Measurements from ENCODE around the gene COL6A3.
"Not testable (repeated sequence)": the region's sequence is repeated elsewhere in the genome, so short reads cannot be mapped to it uniquely, and the experiment has no call there.

The COL6A3 gene

GRCh38 chr2:237315170-237315828 is 98.7 kb downstream of the COL6A3 start:
- DNase-seq (ENCODE audit: low spot score), result no peak

GRCh38 chr2:237314681-237315080 is 99.3 kb downstream of the COL6A3 start:
- no peak for DNase-seq (ENCODE audit: low spot score)

GRCh38 chr2:237314198-237314597 is 99.8 kb downstream of the COL6A3 start:
- no peak for DNase-seq (ENCODE audit: low spot score)

GRCh38 chr2:237312021-237312755 is 101.8 kb downstream of the COL6A3 start:
- no peak for DNase-seq (ENCODE audit: low spot score)

GRCh38 chr2:237310515-237311114 is 103.3 kb downstream of the COL6A3 start:
- DNase-seq (ENCODE audit: low spot score), result no peak

GRCh38 chr2:237309416-237309815 is 104.5 kb downstream of the COL6A3 start:
- DNase-seq (ENCODE audit: low spot score), result no peak

- DNase-seq (ENCODE audit: low spot score), result no peak
Measured at GRCh38 chr2:237309011-237309410, 105.0 kb downstream of the COL6A3 start.

- no peak for DNase-seq (ENCODE audit: low spot score)
Measured at GRCh38 chr2:237307474-237307873, 106.5 kb downstream of the COL6A3 start.

GRCh38 chr2:237306787-237307170 is 107.2 kb downstream of the COL6A3 start:
- DNase-seq (ENCODE audit: low spot score), result no peak

GRCh38 chr2:237306083-237306786 is 107.7 kb downstream of the COL6A3 start:
- no peak for DNase-seq (ENCODE audit: low spot score)

- no peak for DNase-seq (ENCODE audit: low spot score)
Measured at GRCh38 chr2:237305579-237305978, 108.4 kb downstream of the COL6A3 start.

GRCh38 chr2:237304763-237305514 is 109.0 kb downstream of the COL6A3 start:
- DNase-seq (ENCODE audit: low spot score), result peak; percentile 28

GRCh38 chr2:237303244-237303643 is 110.7 kb downstream of the COL6A3 start:
- not testable (repeated sequence) for DNase-seq (ENCODE audit: low spot score)

- DNase-seq (ENCODE audit: low spot score), result no peak
Measured at GRCh38 chr2:237301595-237301994, 112.4 kb downstream of the COL6A3 start.

GRCh38 chr2:237300739-237301138 is 113.2 kb downstream of the COL6A3 start:
- DNase-seq (ENCODE audit: low spot score), result no peak

- peak; percentile 23 for DNase-seq (ENCODE audit: low spot score)
Measured at GRCh38 chr2:237299906-237300305, 114.1 kb downstream of the COL6A3 start.

GRCh38 chr2:237298151-237299118 is 115.5 kb downstream of the COL6A3 start:
- no peak for DNase-seq (ENCODE audit: low spot score)

- DNase-seq (ENCODE audit: low spot score), result no peak
Measured at GRCh38 chr2:237297421-237298150, 116.4 kb downstream of the COL6A3 start.

GRCh38 chr2:237296756-237297155 is 117.2 kb downstream of the COL6A3 start:
- DNase-seq (ENCODE audit: low spot score), result no peak

- DNase-seq (ENCODE audit: low spot score), result no peak
Measured at GRCh38 chr2:237295889-237296480, 118.0 kb downstream of the COL6A3 start.
